Activated CD4-positive, alpha-beta T cell treated with anti-CD3 and anti-CD28 coated beads, Interleukin-2, Interleukin-4, amounts not matched to agents 100 ng/mL and 50 ng/mL, durations not matched to agents 16 hours and 8 hours (primary cell): ENCODE measurements around the gene SV2B.

Source experiments
- DNase-seq: peaks from one replicate; pipeline ENCODE4 v3.0.0-alpha.2; 2020; ENCODE audit warnings: low spot score

SV2B gene

GRCh38 chr15:91271565-91272153, 171.6 kb downstream of the SV2B start:
- peak; percentile 59 for DNase-seq

- no peak for DNase-seq
These were observed 175.8 kb downstream of the SV2B start for GRCh38 chr15:91275844-91276243.

DNA sequence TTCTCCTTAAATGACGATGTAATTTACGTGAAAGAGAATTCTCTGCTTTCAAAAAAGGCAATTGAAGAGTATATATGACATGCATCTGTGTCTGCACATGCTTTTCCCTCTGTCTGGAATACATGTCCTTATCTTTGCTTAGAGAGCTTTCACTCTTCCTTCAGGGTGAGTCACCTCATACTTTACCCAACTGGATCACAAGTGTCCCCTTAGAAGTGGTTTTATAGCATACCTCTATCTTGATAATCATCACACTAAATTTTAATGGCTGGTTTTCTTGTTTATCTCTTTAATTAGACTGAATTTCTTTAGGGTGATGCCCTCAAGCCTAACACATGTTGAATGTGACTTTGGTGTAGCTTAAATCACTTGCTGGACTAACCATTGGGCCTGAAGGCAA, 178.9 kb downstream of the SV2B start:
- DNase-seq: no peak

DNA sequence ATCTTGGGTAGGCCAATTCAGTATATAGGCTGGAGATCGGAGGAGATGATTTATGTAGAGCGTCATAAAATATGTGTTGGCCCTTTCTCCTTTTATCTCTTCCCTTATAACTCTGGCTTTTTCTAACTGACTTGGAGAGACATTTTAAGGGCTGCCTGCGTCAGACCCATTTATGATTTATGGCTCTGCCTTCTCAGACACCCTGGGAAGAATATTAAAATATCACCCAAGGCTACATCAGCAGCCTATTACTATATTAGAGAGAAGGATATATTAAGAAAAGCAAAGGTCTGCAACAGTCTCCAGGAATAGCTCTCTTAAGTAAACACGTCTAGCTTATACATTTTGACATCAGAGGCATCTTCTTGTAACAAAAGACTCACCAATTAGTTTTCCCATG, 179.4 kb downstream of the SV2B start:
- no peak for DNase-seq

DNA sequence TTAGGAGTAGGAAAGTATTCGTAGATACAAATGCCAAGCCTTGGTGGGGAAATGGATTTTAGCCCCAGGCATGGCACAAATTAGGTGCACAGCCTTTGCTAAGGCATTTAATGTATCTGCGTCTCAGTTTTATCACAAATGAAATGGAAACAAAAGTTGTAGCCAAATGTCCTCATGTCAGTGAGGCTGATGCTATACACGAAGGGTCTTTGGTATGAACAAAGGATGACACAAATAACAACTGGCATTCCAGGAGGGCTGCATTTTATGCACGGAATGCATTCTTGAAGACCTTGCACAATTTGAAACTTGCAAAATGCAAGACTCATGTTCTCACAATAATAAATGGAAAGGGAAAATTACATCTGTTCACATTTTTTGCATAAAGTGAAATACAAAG, 181.9 kb downstream of the SV2B start:
- no peak for DNase-seq

DNA sequence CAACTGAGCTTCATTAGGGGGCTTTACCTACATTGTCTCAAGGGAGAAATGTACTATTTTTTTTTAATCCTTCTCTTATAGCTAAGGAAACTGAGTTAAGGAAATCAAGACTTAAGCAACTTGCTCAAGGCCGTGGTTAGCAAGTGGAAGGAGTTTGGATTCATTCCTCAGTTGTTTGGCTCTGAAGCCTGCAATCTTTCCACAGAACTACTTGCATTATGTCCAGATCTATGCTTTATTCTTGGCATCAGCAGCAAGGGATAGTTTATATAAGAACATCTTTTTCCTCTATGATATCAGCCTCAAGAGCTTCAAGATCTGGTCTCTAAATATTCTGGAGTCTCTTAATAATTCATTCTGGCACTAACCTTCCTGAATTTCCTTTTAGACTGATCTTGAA, 182.4 kb downstream of the SV2B start:
- DNase-seq: no peak

GRCh38 chr15:91283155-91283554, 183.1 kb downstream of the SV2B start:
- no peak for DNase-seq

GRCh38 chr15:91284758-91285466, 184.9 kb downstream of the SV2B start:
- no peak for DNase-seq

GRCh38 chr15:91289324-91289723, 189.3 kb downstream of the SV2B start:
- DNase-seq: no peak

DNA sequence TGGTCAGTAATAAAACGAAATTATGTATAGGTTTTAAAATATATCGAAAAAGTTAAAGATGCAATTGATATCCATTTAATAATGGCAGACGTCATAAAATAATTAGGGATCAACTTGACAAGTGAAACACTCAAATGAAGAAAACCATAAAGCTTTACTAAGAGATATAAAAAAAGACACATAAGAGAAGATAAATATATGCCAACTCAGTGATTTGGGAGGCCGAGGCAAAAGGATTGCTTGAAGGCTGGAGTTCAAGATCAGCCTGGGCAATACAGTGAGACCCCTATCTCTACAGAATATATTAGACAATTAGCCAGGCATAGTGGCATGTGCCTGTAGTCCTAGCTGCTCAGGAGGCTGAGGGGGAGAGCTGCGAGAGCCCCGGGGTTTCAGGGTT, 190.5 kb downstream of the SV2B start:
- no peak for DNase-seq

- DNase-seq: no peak
These were observed 191.6 kb downstream of the SV2B start for GRCh38 chr15:91291673-91292072.

GRCh38 chr15:91294344-91294743, 194.3 kb downstream of the SV2B start:
- DNase-seq: no peak

DNA sequence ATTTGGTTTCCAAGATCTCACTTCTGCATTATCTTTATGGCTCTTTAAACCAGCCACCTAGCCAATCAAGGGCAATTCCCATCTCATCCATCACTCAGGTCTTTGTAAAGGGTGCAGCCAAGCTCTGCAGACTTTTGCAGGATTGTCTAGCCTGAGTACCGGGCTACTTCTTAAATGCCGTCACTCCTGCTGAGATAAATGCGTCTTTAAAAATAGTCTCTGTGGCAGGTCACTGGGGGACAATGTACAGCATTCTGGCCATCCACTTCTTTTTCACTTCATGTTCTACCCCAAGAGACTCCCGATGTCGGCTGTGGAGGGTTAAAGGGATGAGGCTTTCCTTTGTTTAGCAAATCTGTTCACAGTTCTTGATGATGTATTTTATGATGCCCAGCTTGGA, 194.7 kb downstream of the SV2B start:
- DNase-seq: no peak

GRCh38 chr15:91298101-91298500, 198.0 kb downstream of the SV2B start:
- DNase-seq: no peak

- peak; percentile 62 for DNase-seq
These were observed 202.8 kb downstream of the SV2B start for GRCh38 chr15:91302588-91303439.

DNA sequence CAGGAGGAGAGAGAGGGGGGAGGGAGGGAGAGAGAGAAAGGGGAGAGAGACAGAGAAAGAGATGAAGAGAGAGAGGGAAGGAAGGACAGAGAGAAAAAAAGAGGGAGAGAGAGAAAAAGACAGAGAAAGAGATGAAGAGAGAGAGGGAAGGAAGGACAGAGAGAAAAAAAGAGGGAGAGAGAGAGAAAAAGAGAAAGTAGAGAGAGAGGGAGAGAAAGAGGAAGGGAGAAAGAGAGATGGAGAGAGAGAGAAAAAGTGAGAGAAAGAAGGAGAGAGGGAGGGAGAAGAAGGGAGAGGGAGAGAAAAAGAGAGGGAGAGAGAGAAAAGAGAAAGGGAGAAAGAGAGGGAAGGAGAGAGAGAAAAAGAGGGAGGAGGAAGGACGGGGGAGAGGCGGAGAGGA, 204.2 kb downstream of the SV2B start:
- DNase-seq: no peak

DNA sequence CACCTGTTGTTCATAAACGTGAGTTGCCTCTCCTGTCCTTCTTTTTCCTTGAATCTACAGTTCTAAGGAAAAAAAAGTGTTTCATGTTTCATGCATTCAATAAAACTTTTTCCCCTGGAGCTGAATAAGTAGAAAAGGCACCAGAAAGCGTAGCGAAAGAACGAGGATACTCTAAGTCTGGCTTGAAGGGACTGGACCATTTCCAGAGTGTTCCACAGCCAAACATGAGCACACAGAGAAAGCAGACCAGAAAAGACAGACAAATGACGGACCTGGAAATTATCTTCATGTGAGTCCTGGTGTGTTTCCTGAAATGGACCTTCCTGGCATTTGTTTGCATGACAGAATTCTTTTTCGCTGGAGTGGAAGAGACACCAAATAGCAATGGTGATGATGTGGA, 204.7 kb downstream of the SV2B start:
- no peak for DNase-seq

GRCh38 chr15:91306144-91306543, 206.1 kb downstream of the SV2B start:
- no peak for DNase-seq

GRCh38 chr15:91307601-91308000, 207.5 kb downstream of the SV2B start:
- DNase-seq: no peak

- peak; percentile 24 for DNase-seq
These were observed 208.1 kb downstream of the SV2B start for GRCh38 chr15:91308199-91308598.

DNA sequence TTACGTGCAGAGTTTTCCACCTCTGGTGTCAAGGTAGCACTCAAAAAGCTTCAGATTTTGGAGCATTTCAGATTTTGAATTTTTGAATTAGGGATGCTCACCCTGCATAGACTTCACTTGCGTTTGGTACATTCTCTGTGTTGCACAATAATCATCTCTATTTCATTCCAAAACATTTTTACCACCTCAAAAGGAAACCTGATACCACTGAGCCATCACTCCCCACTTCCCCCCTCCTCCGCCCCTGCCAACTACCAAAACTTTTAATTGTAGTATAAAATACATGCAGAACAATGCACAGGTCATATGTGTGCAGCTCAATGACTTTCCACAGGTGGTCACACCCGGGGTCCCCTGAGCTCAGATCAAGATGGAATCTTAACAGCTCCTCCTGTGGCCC, 208.8 kb downstream of the SV2B start:
- DNase-seq: peak; percentile 39

DNA sequence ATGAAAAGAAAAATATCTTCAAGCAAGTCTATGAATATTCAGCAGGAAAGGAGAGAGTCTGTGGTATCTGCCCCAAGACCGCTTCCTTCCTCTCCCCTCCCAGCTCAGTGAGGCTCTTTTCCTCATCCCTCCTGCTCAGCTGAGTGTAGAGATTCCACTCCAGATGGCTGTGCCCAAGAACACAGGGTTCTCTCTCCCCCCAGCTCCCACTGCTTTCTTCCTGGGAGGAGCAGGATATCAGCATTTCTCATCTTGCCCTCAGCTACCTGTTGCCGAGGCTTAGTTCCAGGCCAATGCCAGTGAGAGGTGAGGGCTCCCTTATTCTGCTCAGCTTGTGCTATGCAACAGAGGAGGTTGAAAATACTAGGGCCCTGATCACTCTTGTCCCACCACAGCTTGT, 211.9 kb downstream of the SV2B start:
- DNase-seq: no peak

GRCh38 chr15:91316126-91316525, 216.1 kb downstream of the SV2B start:
- no peak for DNase-seq
